Mesendoderm (in vitro differentiated cells): Measurements from ENCODE around the gene SEMA4A. TPM values are rescaled to one million over a fixed set of nuclear protein-coding genes. Genes with fewer than 3 reads are reported as not detected.

Experiments
- DNase-seq: peaks from one replicate; pipeline ENCODE4 v3.0.0; 2013
- H2AK5ac ChIP-seq: 2 replicates; pipeline ENCODE4 v1.6.1; 2013; ENCODE audit warnings: low read length, inconsistent platforms
- H2BK120ac ChIP-seq: 2 replicates; pipeline ENCODE4 v1.6.1; 2013; ENCODE audit warnings: low read depth, mild to moderate bottlenecking, low read length, moderate library complexity, mixed read lengths
- H2BK15ac ChIP-seq: replicated peaks from 2 replicates; pipeline ENCODE4 v1.6.1; 2013; ENCODE audit warnings: low read depth, mild to moderate bottlenecking, moderate library complexity
- H2BK5ac ChIP-seq: 2 replicates; pipeline ENCODE4 v1.6.1; 2013; ENCODE audit warnings: low read length, inconsistent platforms
- H3K18ac ChIP-seq: 2 replicates; pipeline ENCODE4 v1.6.1; 2013; ENCODE audit warnings: mild to moderate bottlenecking, low read length, mixed read lengths
- H3K23ac ChIP-seq: one replicate; pipeline ENCODE4 v1.6.1; 2013; ENCODE audit warnings: low read length
- H3K27ac ChIP-seq: 2 replicates; pipeline ENCODE4 v1.5.1; 2013; ENCODE audit warnings: low read depth, mild to moderate bottlenecking, inconsistent platforms, low read length, moderate library complexity
- H3K27me3 ChIP-seq: 2 replicates; pipeline ENCODE4 v1.6.1; 2013; ENCODE audit warnings: low read length, control low read depth, mild to moderate bottlenecking, inconsistent platforms; ENCODE audit not compliant: insufficient read depth, poor library complexity
- H3K36me3 ChIP-seq: 2 replicates; pipeline ENCODE4 v1.6.1; 2013; ENCODE audit warnings: low read length, inconsistent platforms; ENCODE audit not compliant: control insufficient read depth, insufficient read depth
- H3K4ac ChIP-seq: one replicate; pipeline ENCODE4 v1.6.1; 2013; ENCODE audit warnings: low read depth, mild to moderate bottlenecking, low read length, moderate library complexity
- H3K4me1 ChIP-seq: 2 replicates; pipeline ENCODE4 v1.6.1; 2013; ENCODE audit warnings: low read depth, low read length, inconsistent platforms; ENCODE audit not compliant: control insufficient read depth
- H3K4me2 ChIP-seq: 2 replicates; pipeline ENCODE4 v1.6.1; 2013; ENCODE audit warnings: low read length
- H3K4me3 ChIP-seq: 2 replicates; pipeline ENCODE4 v1.5.1; 2013; ENCODE audit warnings: mild to moderate bottlenecking, low read length
- H3K56ac ChIP-seq: one replicate; pipeline ENCODE4 v1.6.1; 2013; ENCODE audit warnings: low read length
- H3K79me1 ChIP-seq: 2 replicates; pipeline ENCODE4 v1.6.1; 2013; ENCODE audit warnings: low read length, inconsistent platforms
- H3K79me2 ChIP-seq: 2 replicates; pipeline ENCODE4 v1.6.1; 2013; ENCODE audit warnings: mild to moderate bottlenecking, low read length; ENCODE audit not compliant: control insufficient read depth, insufficient read depth
- H3K9ac ChIP-seq: 2 replicates; pipeline ENCODE4 v1.6.1; 2013; ENCODE audit warnings: low read length, inconsistent platforms
- H4K5ac ChIP-seq: one replicate; pipeline ENCODE4 v1.6.1; 2013; ENCODE audit warnings: low read length
- H4K8ac ChIP-seq: one replicate; pipeline ENCODE4 v1.6.1; 2013; ENCODE audit warnings: low read depth, mild to moderate bottlenecking, control low read depth, low read length, moderate library complexity
- whole genome bisulfite sequencing: extraction: QIAGEN DNeasy Blood & Tissue Kit; methylation state at CpG from one replicate; pipeline ENCODE4 v1.1.7; 2013; ENCODE audit warnings: low lambda C conversion rate, missing lambda C conversion rate; ENCODE audit not compliant: insufficient coverage; ENCODE audit errors: extremely low coverage; 5-methylcytosine and 5-hydroxymethylcytosine counted together
- polyA plus RNA-seq, 2 experiments: library from polyadenylated mRNA; stranded (reverse); fragments of 200-250 nt; gene quantifications; one replicate each; pipeline ENCODE4 v1.2.3, GENCODE V29; 2013

SEMA4A gene
- polyA plus RNA-seq (2013, experiment 1 of 2), result 1.3 TPM
- 1.1 TPM for polyA plus RNA-seq (2013, experiment 2 of 2)

DNA sequence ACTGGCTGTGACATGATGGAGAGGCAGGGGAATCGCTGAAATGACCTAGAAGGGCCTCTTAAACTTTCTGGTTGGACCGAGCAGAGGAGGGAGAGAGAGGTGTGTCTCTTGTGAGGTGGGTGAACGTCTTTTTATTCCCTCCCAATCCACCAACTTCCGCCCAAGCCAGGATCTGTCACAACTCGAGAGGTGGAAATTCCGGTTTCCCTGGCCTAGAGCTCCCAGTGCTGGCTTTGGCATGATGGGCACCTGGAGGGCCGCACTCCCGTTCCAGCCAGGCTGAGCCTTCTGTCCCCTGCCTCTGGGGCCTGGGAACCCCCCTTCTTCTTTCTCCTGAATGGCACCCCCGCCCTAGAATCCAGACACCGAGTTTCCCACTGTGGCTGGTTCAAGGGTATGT, at the start of gene SEMA4A:
Gene SEMA4A, plus strand, starts transcription at position 224 of the 400 bp plus-strand sequence. CDS start 994 bp downstream, outside the sequence.
- Histone ChIP-seq H2BK5ac (no peak within 1 kb of the TSS), H4K5ac (no peak within 1 kb of the TSS), H3K27me3 (no peaks in the 10 kb centered on the region), H3K23ac (no peak within 1 kb of the TSS), H4K8ac (no peak within 1 kb of the TSS), H3K56ac (peak within 1 kb of the TSS; percentile 51), H2AK5ac (peak within 1 kb of the TSS; percentile 20), H3K4me3 (no peak within 1 kb of the TSS), H3K18ac (no peak within 1 kb of the TSS), H2BK120ac (no peak within 1 kb of the TSS), H3K9ac (no peak within 1 kb of the TSS), H3K4me1 (peaks cover 13% of the 10 kb centered on the region), H3K4ac (no peak within 1 kb of the TSS), H3K4me2 (no peak within 1 kb of the TSS), H2BK15ac (no peak within 1 kb of the TSS), H3K79me2 (no peaks in the 10 kb centered on the region), H3K27ac (no peak within 1 kb of the TSS), H3K79me1 (no peaks in the 10 kb centered on the region), H3K36me3 (no peaks in the 10 kb centered on the region)
- WGBS, result no CpG with 5 or more reads among the region's 10 CpGs
- no peak for DNase-seq

DNA sequence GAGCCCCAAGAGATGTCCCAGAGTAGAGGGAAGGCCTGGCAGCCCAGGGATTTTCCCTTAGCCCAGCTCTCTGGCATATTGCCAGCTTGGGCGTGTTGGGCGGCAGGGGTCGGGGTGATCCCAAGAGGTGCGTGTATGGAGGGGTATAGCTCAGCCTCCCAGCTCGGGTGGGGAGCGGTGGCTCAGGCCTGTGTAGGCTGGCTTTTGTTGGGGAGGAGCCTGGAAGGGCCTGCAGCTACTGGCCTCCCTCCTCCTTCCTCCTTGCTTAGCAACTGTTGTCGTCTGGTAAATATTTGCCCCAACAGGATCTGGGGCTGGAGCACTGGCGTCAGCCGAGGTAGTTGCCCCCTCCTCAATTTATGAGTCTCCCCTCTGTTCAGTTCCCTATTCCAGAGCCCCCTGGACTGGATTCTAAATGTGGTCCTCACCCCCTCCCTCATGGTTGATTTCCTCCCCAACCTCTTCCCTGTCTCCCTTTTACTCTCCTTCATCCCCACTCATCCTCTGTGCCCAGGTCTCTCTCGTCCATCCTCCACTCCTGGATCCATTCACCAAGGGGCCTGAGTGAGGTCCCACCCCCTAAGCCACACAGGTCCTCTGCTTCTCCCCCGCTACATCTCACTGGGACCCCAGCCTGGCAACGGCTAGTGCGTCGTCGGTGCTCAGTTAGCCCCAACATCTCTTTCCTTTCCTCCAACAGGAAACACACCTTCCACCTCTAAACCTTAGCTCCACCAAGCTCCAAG, 49.1 kb upstream of the SEMA4A start:
- Histone ChIP-seq H2BK5ac (no peak overlapping the region), H3K79me2 (no peaks in the 10 kb centered on the region), H2AK5ac (peak overlapping the region; percentile 97), H3K4me1 (peaks cover 32% of the 10 kb centered on the region), H3K9ac (peak overlapping the region; percentile 40), H2BK15ac (no peak overlapping the region), H3K4me3 (no peak overlapping the region), H3K4ac (peak overlapping the region; percentile 17), H4K5ac (no peak overlapping the region), H3K4me2 (no peak overlapping the region), H4K8ac (no peak overlapping the region), H2BK120ac (no peak overlapping the region), H3K23ac (peak overlapping the region; percentile 100), H3K18ac (peak overlapping the region; percentile 2), H3K27ac (no peak overlapping the region), H3K27me3 (no peaks in the 10 kb centered on the region), H3K79me1 (no peaks in the 10 kb centered on the region), H3K36me3 (no peaks in the 10 kb centered on the region), H3K56ac (peak overlapping the region; percentile 51)
- no CpG with 5 or more reads among the region's 15 CpGs for WGBS
- DNase-seq, result peak; percentile 92

GRCh38 chr1:156104861-156105832, 48.2 kb upstream of the SEMA4A start:
- Histone ChIP-seq H3K27ac (peak overlapping the region; percentile 91), H3K4ac (peak overlapping the region; percentile 65), H3K56ac (peak overlapping the region; percentile 82), H2AK5ac (peak overlapping the region; percentile 97), H3K4me1 (peaks cover 32% of the 10 kb centered on the region), H2BK120ac (no peak overlapping the region), H3K4me3 (no peak overlapping the region), H3K36me3 (no peaks in the 10 kb centered on the region), H2BK15ac (no peak overlapping the region), H3K27me3 (no peaks in the 10 kb centered on the region), H4K8ac (no peak overlapping the region), H3K4me2 (no peak overlapping the region), H3K79me1 (no peaks in the 10 kb centered on the region), H4K5ac (no peak overlapping the region), H3K18ac (peak overlapping the region; percentile 33), H3K79me2 (no peaks in the 10 kb centered on the region), H3K9ac (peak overlapping the region; percentile 56), H3K23ac (peak overlapping the region; percentile 100), H2BK5ac (peak overlapping the region; percentile 64)
- peak; percentile 95 for DNase-seq
- whole genome bisulfite sequencing, result no CpG with 5 or more reads among the region's 11 CpGs

- H3K79me1 ChIP-seq, result no peaks in the 10 kb centered on the region
- no peak overlapping the region for H3K4ac ChIP-seq
- no CpG with 5 or more reads among the region's 14 CpGs for WGBS
- H3K4me1 ChIP-seq, result peaks cover 32% of the 10 kb centered on the region
- peak overlapping the region; percentile 91 for H3K27ac ChIP-seq
- H4K5ac ChIP-seq, result no peak overlapping the region
- H2BK15ac ChIP-seq, result no peak overlapping the region
- no peaks in the 10 kb centered on the region for H3K27me3 ChIP-seq
- H4K8ac ChIP-seq, result no peak overlapping the region
- H3K56ac ChIP-seq, result peak overlapping the region; percentile 83
- no peak overlapping the region for H2BK120ac ChIP-seq
- H3K4me2 ChIP-seq, result peak overlapping the region; percentile 2
- H2BK5ac ChIP-seq, result peak overlapping the region; percentile 74
- DNase-seq, result peak; percentile 99
- H2AK5ac ChIP-seq, result no peak overlapping the region
- H3K23ac ChIP-seq, result no peak overlapping the region
- peak overlapping the region; percentile 36 for H3K9ac ChIP-seq
- no peaks in the 10 kb centered on the region for H3K79me2 ChIP-seq
- H3K4me3 ChIP-seq, result no peak overlapping the region
- H3K36me3 ChIP-seq, result no peaks in the 10 kb centered on the region
- peak overlapping the region; percentile 35 for H3K18ac ChIP-seq
Measured at GRCh38 chr1:156106624-156107488, 46.5 kb upstream of the SEMA4A start.

DNA sequence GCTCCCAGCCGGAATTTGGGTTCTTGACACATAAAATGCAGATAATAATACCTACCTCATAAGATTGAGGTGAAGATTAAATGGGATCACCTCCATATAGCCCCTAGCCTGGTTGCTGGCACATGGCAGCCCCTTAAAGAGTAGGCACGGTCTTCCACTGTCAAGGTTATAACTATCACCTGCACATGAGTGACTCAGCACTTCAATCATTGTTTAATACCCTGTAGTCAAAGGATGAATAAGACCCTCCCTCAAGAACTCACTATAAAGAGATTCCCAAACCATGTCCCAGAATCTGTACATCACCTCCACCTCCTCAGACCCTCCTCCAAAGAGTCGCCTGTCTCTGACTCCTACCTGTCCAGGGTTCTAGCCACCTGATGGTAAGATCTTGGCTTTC, 45.3 kb upstream of the SEMA4A start:
- H3K36me3 ChIP-seq, result no peaks in the 10 kb centered on the region
- no peak overlapping the region for H3K27ac ChIP-seq
- no peak for DNase-seq
- H3K18ac ChIP-seq, result no peak overlapping the region
- no peak overlapping the region for H2BK5ac ChIP-seq
- peaks cover 28% of the 10 kb centered on the region for H3K4me1 ChIP-seq
- no peaks in the 10 kb centered on the region for H3K79me2 ChIP-seq
- no CpG with 5 or more reads among the region's 3 CpGs for WGBS
- H2AK5ac ChIP-seq, result no peak overlapping the region
- H3K27me3 ChIP-seq, result no peaks in the 10 kb centered on the region
- no peak overlapping the region for H3K4me3 ChIP-seq
- no peak overlapping the region for H2BK15ac ChIP-seq
- no peak overlapping the region for H3K56ac ChIP-seq
- no peak overlapping the region for H4K8ac ChIP-seq
- no peak overlapping the region for H3K23ac ChIP-seq
- H3K4me2 ChIP-seq, result no peak overlapping the region
- no peak overlapping the region for H2BK120ac ChIP-seq
- no peak overlapping the region for H3K9ac ChIP-seq
- H3K4ac ChIP-seq, result no peak overlapping the region
- H3K79me1 ChIP-seq, result no peaks in the 10 kb centered on the region
- no peak overlapping the region for H4K5ac ChIP-seq
